Right lobe of liver (tissue), 6 donors: ENCODE results near the gene PXDN. TPM values are rescaled to one million over a fixed set of nuclear protein-coding genes. Genes with fewer than 3 reads are reported as not detected.

ENCODE experiments used
- ATAC-seq, 4 donors: fragments of 200-7000 bp; cut with Tn5 transposase; one replicate each; pipeline ENCODE4 v1.9.1; 2020; ENCODE audit warnings: mild to moderate bottlenecking in 4 of 4, moderate library complexity in 4 of 4
- DNase-seq, 3 donors: peaks; one replicate each; pipeline ENCODE4 v3.0.0-alpha.2; 2020
- H3K27ac ChIP-seq, 3 donors: fragments of 200-600 bp; one replicate each; pipeline ENCODE4 v1.8.0; 2022
- H3K27me3 ChIP-seq, 2 donors: fragments of 200-600 bp; one replicate each; pipeline ENCODE4 v1.8.0; 2022
- H3K36me3 ChIP-seq, 4 donors: fragments of 200-600 bp; sonication (generic) in 1 of 4; one replicate each; pipeline versions ENCODE4 v1.5.1 to v1.8.0; 2017 to 2022; ENCODE audit warnings: control low read depth in 1 of 4
- H3K4me1 ChIP-seq, 4 donors: fragments of 200-600 bp; sonication (generic) in 1 of 4; one replicate each; pipeline versions ENCODE4 v1.5.1 to v1.8.0; 2017 to 2022; ENCODE audit warnings: control low read depth in 1 of 4
- H3K4me3 ChIP-seq, 3 donors: fragments of 200-600 bp; one replicate each; pipeline ENCODE4 v1.8.0; 2022
- H3K9me3 ChIP-seq, 4 donors: fragments of 200-600 bp; sonication (generic) in 1 of 4; one replicate each; pipeline versions ENCODE4 v1.5.1 to v1.8.0; 2017 to 2022; ENCODE audit warnings: control low read depth in 1 of 4
- CTCF ChIP-seq, 4 donors: fragments of 200-600 bp in 3 of 4; fragments of 450-650 bp in 1 of 4; IDR thresholded peaks; one replicate each; pipeline versions ENCODE4 v1.5.1 to v1.8.0; 2016 to 2022; ENCODE audit warnings: antibody characterized with exemption in 4 of 4, mild to moderate bottlenecking in 2 of 4
- POLR2A ChIP-seq: fragments of 450-650 bp; IDR thresholded peaks from one replicate; pipeline ENCODE4 v1.6.1; 2017; ENCODE audit warnings: antibody characterized with exemption, mild to moderate bottlenecking
- WGBS: methylation state at CpG from one replicate; pipeline ENCODE4 v1.1.6; 2018; ENCODE audit warnings: low coverage, low lambda C conversion rate; ENCODE audit not compliant: insufficient coverage; ENCODE audit errors: missing lambda C conversion rate; 5-methylcytosine and 5-hydroxymethylcytosine counted together
- intact Hi-C, 2 donors: fragments of 100-400 bp; cut with DNase I; formaldehyde crosslinking; loops; one replicate each; pipeline versions ENCODE4 v1.11.2 to v1.14.1; 2022
- total RNA-seq, 6 experiments: library from RNA; depleted of rRNA in 2 of 6; stranded (reverse); fragments of >200 nt in 2 of 6; fragmentation: NEBNext Ultra II Directional in 3 of 6; extraction: Animal tissue kit (Norgen Biotek cat#: 25700) in 3 of 6; gene quantifications; one replicate each; pipeline versions ENCODE4 v1.1.0 to v1.2.4, GENCODE V29; 2016 to 2023
- donor health status: DM: no; HTN: yes; CAD: no.
- donor health status: DM: no; HTN: no; CAD: no.
- donor health status: DM: no; HTN: no; CAD: no.
- donor health status: DM: no; HTN: yes; CAD: no.
- donor health status: DM: no; HTN: yes; CAD: no.

The PXDN gene
- total RNA-seq, 6 experiments from 2014 or later = 5.5 to 21.0 (median 11.4) TPM

- TF ChIP-seq POLR2A = no peak
- TF ChIP-seq CTCF (IDR thresholded peaks at IDR 0.05) = no peak
- WGBS = 59% methylated on average over 8 of the region's 18 CpGs
- Histone ChIP-seq H3K27me3 (no peaks in the 10 kb centered on the region), H3K36me3 (no peaks in the 10 kb centered on the region), H3K27ac (no peak overlapping the region), H3K4me3 (no peak overlapping the region), H3K9me3 (no peaks in the 10 kb centered on the region), H3K4me1 (no peaks in the 10 kb centered on the region)
- DNase-seq = no peak
- intact Hi-C loops = no loop called here
- ATAC-seq = peak in 1 of 4 donors; percentile 18
Measured at GRCh38 chr2:1788478-1788959, 44.2 kb upstream of the PXDN start.

DNA sequence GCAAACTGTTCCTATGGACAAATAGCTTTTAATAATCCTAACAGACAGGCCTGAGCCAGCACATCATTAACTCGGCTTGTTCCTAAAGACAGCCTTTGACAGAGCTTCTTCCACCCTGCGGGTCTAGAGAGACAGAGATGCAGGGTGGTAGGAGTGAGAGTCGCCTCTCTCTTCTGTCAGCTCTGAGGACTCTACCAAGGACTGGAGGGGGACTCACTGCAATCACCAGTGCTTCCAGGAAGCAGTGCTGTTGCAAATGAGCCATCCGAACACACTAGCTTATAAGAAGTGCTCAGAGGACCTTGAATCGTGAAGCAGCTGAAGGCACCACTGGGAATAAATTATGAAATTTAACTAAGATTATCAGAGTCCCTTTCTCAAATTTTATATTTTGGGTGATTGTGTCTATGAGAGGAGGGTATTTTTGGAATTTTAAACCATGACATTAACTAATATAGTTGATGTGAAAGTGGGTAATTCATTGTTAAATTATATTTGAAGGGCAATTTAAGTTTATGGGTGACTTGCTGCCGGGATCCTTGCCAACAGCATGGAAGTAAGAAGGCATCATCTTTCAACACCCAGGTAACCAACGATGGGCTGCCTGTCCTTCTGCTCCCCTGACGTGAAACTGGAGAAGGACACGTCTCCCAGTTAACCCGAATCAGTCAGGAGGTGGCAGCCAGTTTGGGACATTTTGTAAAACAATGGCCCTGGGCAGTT lies 43.6 kb upstream of the PXDN start:
- ATAC-seq (no peak), DNase-seq (no peak)
- Histone ChIP-seq H3K4me3 (no peak overlapping the region), H3K27me3 (no peaks in the 10 kb centered on the region), H3K36me3 (no peaks in the 10 kb centered on the region), H3K4me1 (no peaks in the 10 kb centered on the region), H3K9me3 (no peaks in the 10 kb centered on the region), H3K27ac (no peak overlapping the region)
- TF ChIP-seq CTCF (IDR thresholded peaks at IDR 0.05) (no peak), POLR2A (no peak)
- WGBS = 59% methylated on average over 10 of the region's 10 CpGs
- intact Hi-C loops = no loop called here

GRCh38 chr2:1784986-1785617 lies 40.8 kb upstream of the PXDN start:
- peak in 1 of 3 donors; percentile 28 for DNase-seq
- H3K36me3 ChIP-seq = no peaks in the 10 kb centered on the region
- TF ChIP-seq CTCF (IDR thresholded peaks at IDR 0.05) (no peak), POLR2A (no peak)
- no peak for ATAC-seq
- intact Hi-C loops = no loop called here
- H3K27ac ChIP-seq = no peak overlapping the region
- no peaks in the 10 kb centered on the region for H3K27me3 ChIP-seq
- H3K4me3 ChIP-seq = no peak overlapping the region
- H3K4me1 ChIP-seq = no peaks in the 10 kb centered on the region
- 72% methylated on average over 5 of the region's 19 CpGs for WGBS
- no peaks in the 10 kb centered on the region for H3K9me3 ChIP-seq

- no peaks in the 10 kb centered on the region for H3K36me3 ChIP-seq
- 45% methylated on average over 20 of the region's 21 CpGs for WGBS
- no peaks in the 10 kb centered on the region for H3K4me1 ChIP-seq
- TF ChIP-seq CTCF (IDR thresholded peaks at IDR 0.05) (no peak), POLR2A (no peak)
- intact Hi-C loops = no loop called here
- DNase-seq = peak in 1 of 3 donors; percentile 22
- H3K4me3 ChIP-seq = no peak overlapping the region
- H3K27me3 ChIP-seq = no peaks in the 10 kb centered on the region
- H3K27ac ChIP-seq = no peak overlapping the region
- H3K9me3 ChIP-seq = no peaks in the 10 kb centered on the region
- ATAC-seq = no peak
Measured at GRCh38 chr2:1784087-1784486, 39.8 kb upstream of the PXDN start.
